Stimulated activated CD8-positive, alpha-beta memory T cell treated with anti-CD3 and anti-CD28 coated beads, Interleukin-15, amount 100 ng/mL, for 48 hours (primary cell): ENCODE data around the gene SLC35F3.

ENCODE experiments used
- DNase-seq, 2 donors: peaks; one replicate each; pipeline ENCODE4 v3.0.0-alpha.2; 2020; ENCODE audit warnings: low read depth in 2 of 2

The SLC35F3 gene

GRCh38 chr1:234040446-234041317 lies 136.2 kb downstream of the SLC35F3 start:
- DNase-seq, result no peak

GRCh38 chr1:234044079-234044478 lies 139.6 kb downstream of the SLC35F3 start:
- DNase-seq, result no peak

GRCh38 chr1:234047123-234047522 lies 142.6 kb downstream of the SLC35F3 start:
- DNase-seq, result no peak

GRCh38 chr1:234062166-234062565 lies 157.7 kb downstream of the SLC35F3 start:
- no peak for DNase-seq

- DNase-seq, result peak; percentile 27 to 34
Observed at GRCh38 chr1:234065794-234066447, 161.4 kb downstream of the SLC35F3 start.

- DNase-seq, result no peak
Observed at GRCh38 chr1:234067581-234068337, 163.3 kb downstream of the SLC35F3 start.

GRCh38 chr1:234069760-234070159 lies 165.3 kb downstream of the SLC35F3 start:
- DNase-seq, result no peak

GRCh38 chr1:234072793-234073192 lies 168.3 kb downstream of the SLC35F3 start:
- no peak for DNase-seq

GRCh38 chr1:234078143-234078542 lies 173.7 kb downstream of the SLC35F3 start:
- DNase-seq, result no peak

- DNase-seq, result no peak
Observed at GRCh38 chr1:234079896-234080295, 175.4 kb downstream of the SLC35F3 start.

- no peak for DNase-seq
Observed at GRCh38 chr1:234083460-234083859, 179.0 kb downstream of the SLC35F3 start.

GRCh38 chr1:234089396-234089795 lies 184.9 kb downstream of the SLC35F3 start:
- no peak for DNase-seq

GRCh38 chr1:234090212-234091064 lies 186.0 kb downstream of the SLC35F3 start:
- DNase-seq, result no peak

- DNase-seq, result no peak
Observed at GRCh38 chr1:234091065-234091401, 186.6 kb downstream of the SLC35F3 start.

- no peak for DNase-seq
Observed at GRCh38 chr1:234091876-234092275, 187.4 kb downstream of the SLC35F3 start.

- DNase-seq, result no peak
Observed at GRCh38 chr1:234093107-234093506, 188.6 kb downstream of the SLC35F3 start.

GRCh38 chr1:234093741-234094140 lies 189.3 kb downstream of the SLC35F3 start:
- DNase-seq, result no peak

- no peak for DNase-seq
Observed at GRCh38 chr1:234094172-234094571, 189.7 kb downstream of the SLC35F3 start.

GRCh38 chr1:234096161-234096770 lies 191.8 kb downstream of the SLC35F3 start:
- no peak for DNase-seq

GRCh38 chr1:234102583-234102982 lies 198.1 kb downstream of the SLC35F3 start:
- DNase-seq, result no peak

GRCh38 chr1:234103198-234103597 lies 198.7 kb downstream of the SLC35F3 start:
- DNase-seq, result no peak
